ENCODE measurements around the gene CMSS1.

GRCh38 chr3:99885851-99886250 is 68.2 kb downstream of the CMSS1 start:
- TF ChIP-seq EZH2 (IDR thresholded peaks at IDR 0.05; ENCODE audit: borderline replicate concordance, low read length) (no peak), CTCF (IDR thresholded peaks at IDR 0.05; ENCODE audit: low read length) (no peak)

Measured in OCI-LY1 (cell line).